Inferior parietal cortex (tissue), 1 donor: ENCODE results near the gene ENTR1.

ENCODE experiments used
- DNase-seq: peaks from one replicate; pipeline ENCODE4 v3.0.0-alpha.2; 2016; ENCODE audit errors: extremely low spot score

Gene ENTR1

GRCh38 chr9:136397643-136398042, 12.8 kb downstream of the ENTR1 start:
- no peak for DNase-seq

DNA sequence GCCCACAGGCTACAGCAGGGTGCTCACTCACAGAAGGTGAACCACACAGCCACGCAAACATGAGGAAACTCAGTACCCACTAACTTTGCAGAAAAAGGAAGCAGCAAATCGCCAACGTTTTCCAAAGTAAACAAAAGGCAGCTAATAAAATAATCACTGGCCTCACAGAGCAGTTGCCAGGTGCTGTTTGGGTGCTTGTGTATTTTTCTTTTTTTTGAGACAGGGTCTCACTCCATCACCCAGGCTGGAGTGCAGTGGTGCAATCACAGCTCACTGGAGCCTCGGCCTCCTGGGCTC, 14.2 kb downstream of the ENTR1 start:
- no peak for DNase-seq

DNA sequence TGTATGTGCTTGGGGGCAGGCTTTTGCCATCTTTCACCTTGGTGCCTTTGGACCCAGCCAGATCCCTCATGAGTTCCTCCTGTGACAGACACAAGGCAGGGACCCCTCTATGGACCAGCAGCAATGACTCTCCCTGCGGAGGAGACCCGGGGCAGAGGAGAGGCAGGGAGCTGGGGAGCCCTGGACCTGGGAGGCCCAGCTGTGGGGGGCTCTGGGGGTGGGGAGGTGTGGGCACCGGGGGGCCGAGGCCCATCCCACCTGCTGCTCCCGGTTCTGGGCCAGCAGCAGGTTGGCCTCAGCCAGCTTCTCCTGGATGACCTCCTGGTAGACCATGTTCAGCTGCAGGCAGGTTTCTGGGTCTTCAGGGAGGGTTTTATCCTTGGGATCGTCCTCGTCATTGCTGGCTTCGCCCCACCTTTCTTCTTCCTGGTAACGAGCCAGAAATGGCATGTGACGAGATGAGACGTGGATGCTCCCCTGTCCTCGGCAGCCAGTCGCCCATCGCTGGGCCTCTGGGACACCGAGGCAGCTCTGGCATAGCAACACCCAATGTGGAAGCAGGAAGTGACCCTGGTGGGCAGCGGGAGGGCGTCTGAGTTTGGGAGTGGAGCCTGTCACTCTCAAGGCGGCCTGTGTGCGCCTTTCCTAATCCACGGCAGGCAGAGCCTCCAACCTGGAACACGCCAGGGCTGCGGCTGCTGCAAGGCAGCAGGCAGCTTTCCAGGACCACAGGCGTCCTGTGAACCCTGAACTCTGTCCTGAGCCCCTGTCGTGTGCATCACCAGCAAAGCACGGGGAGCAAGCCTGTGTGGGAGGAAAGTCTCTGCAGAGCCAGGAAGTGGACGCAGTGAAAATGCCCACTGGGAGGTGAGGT, 14.8 kb downstream of the ENTR1 start:
- DNase-seq, result no peak

- no peak for DNase-seq
These were observed 15.4 kb downstream of the ENTR1 start for GRCh38 chr9:136395020-136395340.

DNA sequence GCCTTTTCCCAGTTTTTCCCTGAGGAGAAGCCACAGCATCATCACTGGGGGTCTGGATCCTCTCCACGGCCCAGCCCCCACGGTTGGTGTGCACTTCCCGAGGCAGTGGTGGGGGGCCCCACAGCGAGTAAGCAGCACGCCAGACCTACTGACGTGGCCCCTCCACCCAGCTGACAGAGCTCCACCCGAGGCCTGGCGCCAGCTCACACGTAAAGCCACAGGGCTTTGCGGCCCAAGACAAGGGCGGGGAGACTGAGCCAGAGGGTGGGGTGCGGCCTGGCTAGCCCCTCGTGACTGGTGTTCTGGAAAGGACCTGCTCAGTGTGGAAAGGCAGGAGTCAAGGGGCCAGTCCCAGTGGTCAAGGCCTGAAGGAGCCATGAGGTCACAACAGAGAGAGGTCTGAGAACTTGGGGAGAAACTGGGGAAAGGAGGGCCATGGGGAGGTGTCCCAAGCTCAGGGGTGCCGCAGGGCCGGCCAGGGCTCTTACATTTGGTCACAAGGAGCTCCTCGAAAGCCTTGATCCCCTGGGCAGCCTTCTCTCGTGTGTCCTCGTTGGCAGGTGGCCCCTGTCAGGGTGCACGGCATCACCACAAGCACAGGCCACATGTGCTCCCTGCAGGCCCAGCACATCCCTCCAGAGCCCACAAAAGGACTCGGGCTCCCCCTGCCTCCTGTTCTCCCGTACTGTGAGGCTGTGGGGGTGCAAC, 15.9 kb downstream of the ENTR1 start:
- no peak for DNase-seq

DNA sequence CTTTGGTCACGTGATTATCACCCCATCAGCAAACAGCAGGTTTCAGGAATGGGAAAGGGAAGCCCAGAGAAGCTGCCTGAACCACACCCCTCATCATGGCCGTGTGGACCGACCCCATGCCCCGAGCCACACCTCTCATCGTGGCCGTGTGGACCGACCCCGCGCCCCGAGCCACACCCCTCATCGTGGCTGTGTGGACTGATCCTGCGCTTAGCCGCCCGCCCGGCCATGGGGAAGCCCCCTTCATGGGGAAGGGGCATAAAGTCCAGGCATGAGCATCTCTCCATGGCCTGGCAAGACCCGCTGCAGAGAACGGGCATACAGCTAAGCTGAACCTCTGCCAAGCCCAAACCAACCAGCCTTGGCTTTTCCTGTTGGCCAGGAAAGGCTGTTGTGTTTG, 16.9 kb downstream of the ENTR1 start:
- no peak for DNase-seq

DNA sequence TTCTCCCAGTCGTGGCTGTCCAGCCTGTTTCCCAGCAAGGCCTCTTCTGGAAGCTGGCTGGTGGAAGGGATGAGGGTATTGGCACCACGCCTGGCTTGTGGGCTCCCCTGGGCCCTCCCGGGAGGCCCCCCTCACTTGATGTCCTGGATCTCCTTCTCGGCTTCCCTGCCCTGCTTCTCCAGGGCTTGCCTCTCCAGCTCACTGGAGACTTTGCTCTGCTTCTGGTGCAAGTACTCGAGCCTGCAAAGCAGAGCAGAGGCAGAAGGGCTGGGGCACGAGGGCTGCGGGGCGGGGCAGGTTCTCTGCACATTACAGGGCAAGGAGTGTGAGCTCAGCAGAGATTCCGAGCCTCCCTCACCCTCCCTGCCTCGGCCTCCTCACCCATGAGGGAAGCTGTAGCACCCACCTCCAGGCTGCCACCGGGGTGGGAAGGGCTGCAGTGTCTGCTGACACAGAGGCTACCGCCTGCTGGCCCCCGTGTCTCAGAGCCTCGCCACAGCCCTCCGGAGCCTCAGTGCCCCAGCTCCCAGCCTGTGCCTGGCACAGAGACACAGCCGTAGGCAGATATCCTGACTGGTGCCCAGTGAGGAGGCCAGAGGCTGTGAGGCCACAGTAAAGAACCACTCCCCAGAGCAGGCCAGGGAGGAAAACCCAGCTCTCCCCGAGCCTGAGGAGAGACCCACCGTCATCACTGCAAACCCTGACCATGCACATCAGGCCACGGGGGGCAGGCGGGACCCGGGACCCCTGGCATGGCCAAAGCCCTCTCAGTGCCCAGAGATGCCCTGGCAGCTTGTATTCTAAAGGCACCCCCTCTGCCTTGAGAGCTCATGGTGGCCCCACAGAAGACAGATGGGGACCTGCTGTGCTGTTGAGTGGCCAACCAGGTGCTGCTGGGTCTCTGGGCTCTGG, 17.6 kb downstream of the ENTR1 start:
- no peak for DNase-seq

- no peak for DNase-seq
These were observed 18.5 kb downstream of the ENTR1 start for GRCh38 chr9:136391737-136392537.

GRCh38 chr9:136389396-136389795, 21.0 kb downstream of the ENTR1 start:
- no peak for DNase-seq

GRCh38 chr9:136387217-136387616, 23.2 kb downstream of the ENTR1 start:
- no peak for DNase-seq

DNA sequence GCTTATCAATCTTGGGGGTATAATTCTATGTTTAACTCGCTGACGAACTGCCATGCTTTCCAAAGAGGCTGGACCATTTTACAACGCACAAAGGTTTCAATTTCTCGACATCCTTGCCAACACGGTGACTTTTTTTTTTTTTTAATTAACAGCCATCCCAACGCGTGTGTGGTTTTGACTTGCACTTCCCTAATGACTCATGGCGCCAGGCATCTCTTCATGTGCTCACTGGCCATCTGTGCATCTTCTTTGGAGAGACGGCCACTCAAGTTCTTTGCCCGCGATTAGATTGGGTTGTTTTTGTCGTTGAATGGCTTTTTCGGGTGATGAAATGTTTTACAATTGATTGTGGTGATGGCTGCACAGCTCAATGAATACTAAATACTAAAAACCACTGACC, 24.4 kb downstream of the ENTR1 start:
- no peak for DNase-seq

- no peak for DNase-seq
These were observed 25.4 kb downstream of the ENTR1 start for GRCh38 chr9:136385015-136385414.

DNA sequence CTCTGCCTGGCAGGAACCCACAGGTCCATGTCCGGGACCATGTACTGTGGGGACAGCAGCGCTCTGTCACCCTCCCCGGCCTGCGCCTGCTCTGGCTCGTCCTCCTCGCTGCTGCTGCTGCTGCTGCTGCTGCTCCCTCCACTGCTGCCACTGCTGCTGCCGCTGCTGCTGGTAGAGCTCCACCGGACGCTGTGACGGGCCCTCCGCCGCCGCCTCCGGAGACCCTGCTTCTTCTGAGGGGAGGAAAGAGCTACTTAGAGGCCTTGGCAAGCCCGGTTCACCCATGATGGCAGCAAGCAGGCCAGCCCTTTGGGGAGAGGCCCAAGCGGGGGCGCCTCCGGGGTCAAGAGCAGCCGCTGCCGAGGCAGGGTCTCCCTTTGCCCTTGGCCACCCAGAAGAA, 27.0 kb downstream of the ENTR1 start:
- DNase-seq, result no peak

DNA sequence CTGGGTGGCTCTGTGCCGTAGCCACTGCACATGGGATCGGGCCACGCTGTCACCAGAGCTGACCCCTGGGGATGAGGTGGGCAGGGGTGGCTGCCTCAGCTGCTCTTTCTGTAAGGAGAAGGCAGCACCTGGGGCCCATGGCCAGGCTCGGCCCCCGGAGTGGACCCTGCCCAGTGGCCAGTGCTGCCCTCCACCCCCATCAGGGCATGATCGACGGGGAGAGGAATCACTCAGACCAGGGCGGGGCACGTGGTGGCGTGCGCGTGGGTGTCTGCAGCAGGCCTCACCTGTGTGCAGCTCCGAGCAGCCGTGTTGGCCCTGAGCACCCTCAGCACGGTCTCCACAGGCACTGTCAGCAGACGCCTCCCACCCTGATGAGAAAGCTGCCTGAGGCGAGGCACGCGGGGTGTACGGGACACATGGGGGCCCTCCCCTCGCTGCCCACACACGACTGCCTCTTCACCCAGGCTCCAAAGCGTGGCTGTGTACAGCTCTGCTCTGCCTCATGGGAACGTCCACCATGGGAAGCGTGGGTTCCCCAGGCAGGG, 28.4 kb downstream of the ENTR1 start:
- no peak for DNase-seq

DNA sequence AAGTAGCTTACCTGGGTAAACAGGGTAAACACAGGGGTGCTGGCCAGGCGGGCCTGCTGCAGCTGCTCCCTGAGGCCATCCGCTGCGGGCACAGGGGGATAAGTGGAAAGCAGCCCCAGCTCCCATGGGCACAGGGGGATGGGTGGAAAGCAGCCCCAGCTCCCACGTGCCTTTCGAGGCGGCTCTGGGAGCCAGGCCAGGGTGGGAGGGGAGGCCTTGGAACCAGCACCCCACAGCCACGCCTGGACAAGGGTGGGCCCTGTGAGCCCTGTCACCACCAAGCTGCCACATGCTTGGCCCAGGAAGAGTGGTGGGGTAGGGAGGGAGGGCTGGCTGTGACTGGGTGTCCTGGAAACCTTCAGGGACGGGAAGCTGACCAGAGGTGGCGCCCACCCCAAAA, 29.1 kb downstream of the ENTR1 start:
- DNase-seq, result no peak

DNA sequence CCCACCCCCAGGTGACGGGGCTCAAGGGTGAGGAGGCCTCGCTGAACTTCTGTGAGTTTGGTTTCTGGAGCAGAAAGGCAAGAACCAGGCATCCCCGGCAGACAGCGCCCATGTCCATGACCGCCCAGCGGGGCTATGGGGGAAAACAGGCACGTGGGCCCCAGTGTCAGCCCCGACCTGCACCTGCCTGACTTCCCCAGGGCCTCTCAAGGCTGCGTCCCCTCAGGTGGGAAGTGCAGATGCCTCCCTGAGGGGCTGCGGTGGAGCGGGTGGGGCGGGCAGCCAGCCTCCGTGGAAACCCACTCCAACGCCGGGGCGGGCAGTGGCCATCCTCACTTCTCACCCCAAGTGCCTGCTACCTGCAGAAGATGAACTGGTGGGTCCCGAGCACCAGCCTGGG, 30.0 kb downstream of the ENTR1 start:
- DNase-seq, result no peak

DNA sequence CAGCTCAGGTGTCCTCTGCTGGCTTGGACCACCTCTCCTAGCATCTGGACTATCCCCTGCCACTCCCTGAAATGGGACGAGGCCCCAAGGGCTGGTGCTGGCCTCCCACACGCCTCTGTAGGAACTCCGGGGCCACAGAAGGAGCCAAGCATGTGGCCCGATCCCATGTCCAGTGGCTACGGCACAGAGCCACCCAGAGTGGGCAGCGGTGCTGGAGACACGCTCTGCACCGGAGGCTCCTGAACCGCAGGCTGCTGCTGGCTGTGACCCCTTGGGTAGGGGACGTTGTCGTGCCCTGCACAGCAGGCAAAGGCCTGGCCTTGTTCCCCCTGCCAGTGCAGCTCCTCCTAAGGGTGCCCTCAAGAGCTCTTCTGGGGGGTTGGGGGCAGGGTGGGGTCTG, 30.5 kb downstream of the ENTR1 start:
- no peak for DNase-seq

- DNase-seq, result no peak
These were observed 31.0 kb downstream of the ENTR1 start for GRCh38 chr9:136379401-136379800.

GRCh38 chr9:136379003-136379287, 31.5 kb downstream of the ENTR1 start:
- DNase-seq, result no peak

DNA sequence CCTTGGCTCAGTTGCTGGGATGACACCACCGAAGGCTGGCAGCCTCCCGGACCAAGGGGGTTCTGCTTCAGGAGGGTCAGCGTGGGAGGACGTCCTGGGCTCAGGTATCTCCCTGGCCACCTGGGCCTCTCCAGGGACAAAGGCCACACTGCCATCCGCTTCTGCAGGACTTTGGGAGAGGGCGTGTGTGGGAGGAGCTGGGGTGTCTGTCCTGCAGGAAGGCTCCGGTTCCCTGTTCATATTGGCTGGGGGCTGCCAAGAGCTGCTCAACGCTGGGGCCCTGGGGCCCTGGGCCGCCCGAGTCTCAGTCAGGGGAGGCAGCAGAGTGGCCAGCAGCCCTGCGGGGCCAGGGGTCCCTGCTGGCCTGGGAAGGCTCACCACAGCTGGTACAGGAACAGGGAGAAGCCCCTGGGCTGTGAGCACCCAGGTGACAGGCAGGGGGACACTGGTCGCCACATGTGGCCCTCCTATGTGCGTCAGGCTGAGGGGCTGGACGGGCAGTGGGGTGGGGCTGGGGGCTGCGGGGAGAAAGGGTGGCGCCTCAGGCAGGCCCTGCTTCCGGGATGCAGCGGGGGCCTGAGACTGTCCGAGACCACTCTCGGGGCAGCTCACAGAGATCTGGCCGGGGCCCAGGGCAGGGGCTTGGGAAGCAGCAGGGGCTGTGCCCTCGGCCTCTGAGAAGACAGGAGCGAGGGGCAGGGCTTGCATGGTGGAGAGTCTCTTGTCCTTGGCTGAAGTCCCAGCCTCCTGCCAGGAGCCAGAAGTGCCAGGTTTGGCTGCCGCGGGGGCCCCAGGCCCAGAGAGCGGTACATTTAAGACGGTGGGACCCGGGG, 32.0 kb downstream of the ENTR1 start:
- DNase-seq, result no peak
